DND-41 (cell line): ENCODE data around the gene TSPO.

ENCODE experiments used
- ATAC-seq: fragments of 200-7000 bp; cut with Tn5 transposase; 3 replicates; pipeline ENCODE4 v1.9.1; 2021; ENCODE audit warnings: low read depth; ENCODE audit not compliant: insufficient read depth
- DNase-seq: peaks from one replicate; pipeline ENCODE4 v3.0.0-alpha.2; 2020
- H2AFZ ChIP-seq: 2 replicates; pipeline ENCODE4 v1.6.0; 2012; ENCODE audit warnings: low read depth, low read length
- H3K27ac ChIP-seq: 2 replicates; pipeline ENCODE4 v1.5.1; 2012; ENCODE audit warnings: low read length, inconsistent platforms
- H3K27me3 ChIP-seq: fragments of 200-600 bp; sonication (generic); 2 replicates; pipeline ENCODE4 v1.6.0; 2012; ENCODE audit warnings: low read length, mild to moderate bottlenecking, inconsistent platforms; ENCODE audit not compliant: insufficient read depth, poor library complexity
- H3K36me3 ChIP-seq: 2 replicates; pipeline ENCODE4 v1.5.1; 2012; ENCODE audit warnings: low read length, inconsistent platforms; ENCODE audit not compliant: insufficient read depth
- H3K4me1 ChIP-seq: 2 replicates; pipeline ENCODE4 v1.5.1; 2012; ENCODE audit warnings: mild to moderate bottlenecking, low read length; ENCODE audit not compliant: insufficient read depth
- H3K4me2 ChIP-seq: 2 replicates; pipeline ENCODE4 v1.6.0; 2012; ENCODE audit warnings: mild to moderate bottlenecking, moderate library complexity, low read length, inconsistent platforms; ENCODE audit not compliant: insufficient read depth
- H3K4me3 ChIP-seq, 2 experiments: fragments of 200-600 bp in 1 of 2; shearing (Covaris generic) in 1 of 2; 2 replicates each; pipeline ENCODE4 v1.5.1; 2012 to 2016; ENCODE audit warnings: inconsistent platforms in 2 of 2, low read length in 2 of 2, mild to moderate bottlenecking in 2 of 2, low read depth in 1 of 2, moderate library complexity in 1 of 2
- H3K79me2 ChIP-seq: 2 replicates; pipeline ENCODE4 v1.6.0; 2012; ENCODE audit warnings: low read length, inconsistent platforms; ENCODE audit not compliant: insufficient read depth
- H3K9ac ChIP-seq: 2 replicates; pipeline ENCODE4 v1.6.0; 2012; ENCODE audit warnings: low read depth, mild to moderate bottlenecking, inconsistent platforms, low read length, moderate library complexity
- H3K9me3 ChIP-seq: 2 replicates; pipeline ENCODE4 v1.5.1; 2012; ENCODE audit warnings: low read length, moderate library complexity, mild to moderate bottlenecking, inconsistent platforms; ENCODE audit not compliant: insufficient read depth, severe bottlenecking
- H4K20me1 ChIP-seq: 2 replicates; pipeline ENCODE4 v1.6.0; 2012; ENCODE audit warnings: low read length; ENCODE audit not compliant: insufficient read depth
- EZH2 ChIP-seq: IDR thresholded peaks from 3 replicates; pipeline ENCODE4 v1.6.1; 2012; ENCODE audit warnings: borderline replicate concordance, low read depth, mild to moderate bottlenecking, moderate library complexity, low read length, inconsistent platforms; ENCODE audit not compliant: severe bottlenecking
- TF ChIP-seq, protein P1 (sequence below): IDR thresholded peaks from 2 replicates; pipeline ENCODE4 v1.5.1; 2012; ENCODE audit warnings: borderline replicate concordance, low read length, moderate library complexity, mild to moderate bottlenecking; ENCODE audit not compliant: poor library complexity, severe bottlenecking; ENCODE audit errors: extremely low read depth

TSPO gene

DNA sequence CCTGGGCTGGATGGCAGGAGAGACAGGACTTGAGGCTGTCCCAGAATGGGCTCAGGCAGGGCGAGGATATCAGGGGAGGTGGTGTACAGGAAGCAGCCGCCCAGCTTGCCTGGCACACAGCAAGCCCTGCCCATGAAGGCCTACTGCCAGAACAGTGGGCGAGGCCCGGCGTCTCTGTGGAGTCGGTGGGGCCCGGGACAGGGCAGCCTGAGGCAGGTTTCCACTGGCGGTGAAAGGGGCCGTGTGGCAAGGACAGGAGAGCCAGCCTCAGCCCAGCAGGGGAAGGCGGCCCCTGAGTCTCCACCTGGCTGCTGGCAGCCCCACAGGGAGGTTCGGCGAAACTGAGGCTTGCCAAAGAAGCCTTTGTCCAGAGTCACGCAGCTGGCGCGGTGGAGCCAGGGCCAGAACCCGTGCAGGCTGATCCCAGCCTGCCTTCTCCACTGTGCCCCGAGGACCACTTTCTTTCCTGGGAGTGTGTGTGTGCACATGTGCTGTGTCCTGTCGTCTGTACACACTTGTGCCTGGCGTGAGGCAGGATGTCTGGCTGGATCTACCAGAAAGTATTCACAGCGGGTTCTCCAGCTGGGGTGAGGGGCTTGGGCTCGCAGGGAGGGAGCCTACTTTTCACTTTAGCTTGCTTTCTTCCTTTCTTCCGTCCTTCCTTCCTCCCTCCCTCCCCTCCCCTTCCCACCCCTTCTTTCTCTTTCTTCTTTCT is 1.2 kb downstream of the TSPO start:
- Histone ChIP-seq H2AFZ (peak overlapping the region; percentile 36; the same call in 1 of the 2 replicates), H3K27me3 (peaks cover 27% of the 10 kb centered on the region), H4K20me1 (peaks cover 5% of the 10 kb centered on the region), H3K9ac (peak overlapping the region; percentile 41; the same call in 1 of the 2 replicates), H3K79me2 (no peaks in the 10 kb centered on the region), H3K36me3 (no peaks in the 10 kb centered on the region), H3K4me2 (peak overlapping the region; percentile 59), H3K4me1 (peaks cover 19% of the 10 kb centered on the region), H3K27ac (no peak overlapping the region), H3K9me3 (no peaks in the 10 kb centered on the region), H3K4me3 (peak overlapping the region in 1 of 2 experiments; percentile 48; a peak in 2 of 4 replicates)
- peak; percentile 52 for DNase-seq
- TF ChIP-seq, protein P1, sequence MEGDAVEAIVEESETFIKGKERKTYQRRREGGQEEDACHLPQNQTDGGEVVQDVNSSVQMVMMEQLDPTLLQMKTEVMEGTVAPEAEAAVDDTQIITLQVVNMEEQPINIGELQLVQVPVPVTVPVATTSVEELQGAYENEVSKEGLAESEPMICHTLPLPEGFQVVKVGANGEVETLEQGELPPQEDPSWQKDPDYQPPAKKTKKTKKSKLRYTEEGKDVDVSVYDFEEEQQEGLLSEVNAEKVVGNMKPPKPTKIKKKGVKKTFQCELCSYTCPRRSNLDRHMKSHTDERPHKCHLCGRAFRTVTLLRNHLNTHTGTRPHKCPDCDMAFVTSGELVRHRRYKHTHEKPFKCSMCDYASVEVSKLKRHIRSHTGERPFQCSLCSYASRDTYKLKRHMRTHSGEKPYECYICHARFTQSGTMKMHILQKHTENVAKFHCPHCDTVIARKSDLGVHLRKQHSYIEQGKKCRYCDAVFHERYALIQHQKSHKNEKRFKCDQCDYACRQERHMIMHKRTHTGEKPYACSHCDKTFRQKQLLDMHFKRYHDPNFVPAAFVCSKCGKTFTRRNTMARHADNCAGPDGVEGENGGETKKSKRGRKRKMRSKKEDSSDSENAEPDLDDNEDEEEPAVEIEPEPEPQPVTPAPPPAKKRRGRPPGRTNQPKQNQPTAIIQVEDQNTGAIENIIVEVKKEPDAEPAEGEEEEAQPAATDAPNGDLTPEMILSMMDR, result no peak
- TF ChIP-seq EZH2, result no peak
- ATAC-seq, result peak; percentile 86

DNA sequence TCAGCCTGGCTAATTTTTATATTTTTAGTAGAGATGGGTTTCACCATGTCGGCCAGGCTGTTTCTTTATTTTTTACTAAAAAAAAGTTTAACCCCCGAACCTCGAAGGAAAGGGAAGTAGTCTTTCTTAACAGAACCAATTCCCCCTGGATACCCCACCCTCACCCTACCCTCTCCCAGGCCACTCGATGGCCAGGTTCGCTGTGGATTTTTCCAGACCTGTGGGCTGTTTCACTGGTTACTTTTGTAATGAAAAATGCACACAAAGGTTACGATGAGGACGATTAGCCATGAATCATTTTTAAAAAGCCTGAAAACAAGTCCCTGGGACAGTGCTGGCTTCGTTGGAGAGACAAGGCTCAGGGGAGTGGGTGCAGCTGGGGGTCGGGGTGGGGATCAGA is 2.5 kb downstream of the TSPO start:
- Histone ChIP-seq H3K27ac (no peak overlapping the region), H3K9ac (no peak overlapping the region), H3K9me3 (no peaks in the 10 kb centered on the region), H3K4me2 (no peak overlapping the region), H3K27me3 (peaks cover 27% of the 10 kb centered on the region), H2AFZ (no peak overlapping the region), H4K20me1 (peaks cover 5% of the 10 kb centered on the region), H3K79me2 (no peaks in the 10 kb centered on the region), H3K4me3 (no peak overlapping the region), H3K36me3 (no peaks in the 10 kb centered on the region), H3K4me1 (peaks cover 19% of the 10 kb centered on the region)
- TF ChIP-seq, protein P1, result no peak
- no peak for TF ChIP-seq EZH2
- ATAC-seq (no peak), DNase-seq (no peak)

DNA sequence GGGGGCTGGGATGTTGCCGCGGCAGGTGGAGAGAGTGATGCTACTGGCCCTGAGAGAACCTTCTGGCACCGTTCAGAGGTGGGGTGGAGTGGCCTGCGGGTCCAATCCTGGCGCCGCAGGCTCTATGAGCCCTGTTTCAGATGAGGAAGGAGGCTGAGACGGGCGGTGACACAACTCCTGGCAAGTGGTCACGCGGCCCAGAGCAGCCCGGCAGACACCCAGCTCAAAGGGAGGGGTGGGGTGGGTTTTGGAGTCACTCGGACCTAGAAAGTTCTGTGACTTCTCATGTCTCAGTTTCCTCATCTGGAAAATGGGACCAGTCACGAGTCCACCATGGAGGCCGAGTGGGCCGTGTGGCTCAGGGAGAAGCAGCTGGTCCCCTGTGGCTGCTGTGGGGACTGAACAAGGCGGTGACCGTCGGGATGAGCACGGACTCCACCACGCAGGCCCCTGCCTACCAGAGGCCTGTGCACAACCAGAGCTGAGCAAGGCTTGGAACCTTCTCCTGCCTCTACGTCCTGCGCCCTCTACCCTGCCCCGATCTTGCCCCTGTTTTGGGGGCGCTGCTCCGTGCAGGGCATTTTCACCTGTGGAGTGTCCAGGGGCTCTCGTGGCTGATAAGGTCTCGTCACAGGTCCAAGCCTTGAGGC is 3.7 kb downstream of the TSPO start:
- DNase-seq, result no peak
- H3K9ac ChIP-seq, result no peak overlapping the region
- no peak overlapping the region for H3K27ac ChIP-seq
- H3K9me3 ChIP-seq, result no peaks in the 10 kb centered on the region
- no peak for TF ChIP-seq EZH2
- TF ChIP-seq, protein P1, result no peak
- no peaks in the 10 kb centered on the region for H3K36me3 ChIP-seq
- no peak overlapping the region for H3K4me2 ChIP-seq
- H3K4me3 ChIP-seq, result no peak overlapping the region
- H3K27me3 ChIP-seq, result peaks cover 27% of the 10 kb centered on the region
- H3K4me1 ChIP-seq, result peaks cover 19% of the 10 kb centered on the region
- no peak overlapping the region for H2AFZ ChIP-seq
- ATAC-seq, result no peak
- no peaks in the 10 kb centered on the region for H3K79me2 ChIP-seq
- peaks cover 5% of the 10 kb centered on the region for H4K20me1 ChIP-seq
